PC-3 (cell line): Measurements from ENCODE around the gene PDE3B. TPM values are rescaled to one million over a fixed set of nuclear protein-coding genes. Genes with fewer than 3 reads are reported as not detected.

Source experiments
- ATAC-seq: fragments of 200-7000 bp; cut with Tn5 transposase; 2 replicates; pipeline ENCODE4 v1.9.1; 2020; ENCODE audit warnings: mild to moderate bottlenecking, moderate library complexity
- BruUV-seq: library from RNA; stranded (reverse); fragments of 400-500 nt; replicated peaks from 2 replicates; lab custom pipeline; 2021; lab: Mats Ljungman, UMichigan
- CTCF ChIA-PET: fragments of 300-600 bp; sonication (Branson Sonifier 250); formaldehyde crosslinking; loops from one replicate; lab custom pipeline; 2022; ENCODE audit warnings: antibody characterized with exemption; lab: Charles Lee
- POLR2A ChIA-PET: fragments of 300-600 bp; sonication (Branson Sonifier 250); formaldehyde crosslinking; loops from one replicate; lab custom pipeline; 2022; ENCODE audit warnings: antibody characterized with exemption; ENCODE audit not compliant: unreplicated experiment; lab: Charles Lee
- DNase-seq: peaks from one replicate; pipeline ENCODE4 v3.0.0-alpha.2; 2015
- H2AFZ ChIP-seq: fragments of 300-600 bp; sonication (generic); 2 replicates; pipeline ENCODE4 v1.6.0; 2016; ENCODE audit warnings: antibody characterized with exemption, low read length
- H3F3A ChIP-seq: fragments of 300-600 bp; sonication (generic); one replicate; pipeline ENCODE4 v1.6.0; 2017; ENCODE audit warnings: antibody characterized with exemption, low read length, control low read depth, mild to moderate bottlenecking; ENCODE audit not compliant: unreplicated experiment
- H3K27ac ChIP-seq: fragments of 300-600 bp; sonication (generic); 2 replicates; pipeline ENCODE4 v1.5.1; 2016; ENCODE audit warnings: mild to moderate bottlenecking, low read length
- H3K27me3 ChIP-seq: fragments of 300-600 bp; sonication (generic); 2 replicates; pipeline ENCODE4 v1.6.1; 2016; ENCODE audit warnings: low read length, mixed read lengths
- H3K36me3 ChIP-seq: fragments of 300-600 bp; sonication (generic); 2 replicates; pipeline ENCODE4 v1.6.1; 2016; ENCODE audit warnings: low read depth, mixed run types, low read length, mixed read lengths
- H3K4me1 ChIP-seq: fragments of 300-600 bp; sonication (generic); 2 replicates; pipeline ENCODE4 v1.5.1; 2016; ENCODE audit warnings: low read length; ENCODE audit not compliant: insufficient read depth
- H3K4me2 ChIP-seq: fragments of 300-600 bp; sonication (generic); 2 replicates; pipeline ENCODE4 v1.6.0; 2016; ENCODE audit warnings: low read length
- H3K4me3 ChIP-seq: fragments of 300-600 bp; sonication (generic); 2 replicates; pipeline ENCODE4 v1.5.1; 2016; ENCODE audit warnings: mild to moderate bottlenecking, low read length, mixed read lengths
- H3K79me2 ChIP-seq: fragments of 300-600 bp; sonication (generic); 2 replicates; pipeline ENCODE4 v1.6.1; 2017; ENCODE audit warnings: low read length, mixed read lengths
- H3K9ac ChIP-seq: fragments of 300-600 bp; sonication (generic); 2 replicates; pipeline ENCODE4 v1.6.0; 2016; ENCODE audit warnings: mild to moderate bottlenecking, low read length
- H3K9me2 ChIP-seq: fragments of 300-600 bp; sonication (generic); replicated peaks from 2 replicates; pipeline ENCODE4 v1.6.1; 2016; ENCODE audit warnings: mixed run types, low read length, mixed read lengths
- H3K9me3 ChIP-seq: fragments of 300-600 bp; sonication (generic); 2 replicates; pipeline ENCODE4 v1.6.1; 2016; ENCODE audit warnings: low read length, mixed read lengths
- H4K20me1 ChIP-seq: fragments of 300-600 bp; sonication (generic); 2 replicates; pipeline ENCODE4 v1.6.1; 2016; ENCODE audit warnings: low read length, mixed read lengths
- CTCF ChIP-seq: fragments of 300-600 bp; sonication (generic); conservative IDR thresholded peaks from 2 replicates; pipeline ENCODE4 v1.5.1; 2017; ENCODE audit warnings: antibody characterized with exemption, low read depth, mild to moderate bottlenecking, low read length
- EZH2 ChIP-seq: fragments of 300-600 bp; sonication (generic); IDR thresholded peaks from one replicate; pipeline ENCODE4 v1.6.1; 2017; ENCODE audit warnings: antibody characterized with exemption, mild to moderate bottlenecking, low read length; ENCODE audit not compliant: unreplicated experiment
- EZH2phosphoT487 ChIP-seq: fragments of 300-600 bp; sonication (generic); IDR thresholded peaks from 2 replicates; pipeline ENCODE4 v1.6.1; 2018; ENCODE audit warnings: mild to moderate bottlenecking, antibody characterized with exemption, low read length, borderline replicate concordance
- intact Hi-C: fragments of 100-400 bp; cut with micrococcal nuclease; formaldehyde crosslinking; loops from 2 replicates; pipeline ENCODE4 v1.9.0; 2023
- total RNA-seq: library from RNA; depleted of rRNA; stranded (reverse); fragments of >200 nt; gene quantifications from 2 replicates; pipeline ENCODE4 v1.2.3, GENCODE V29; 2014

Gene PDE3B
- total RNA-seq, 1 experiment from 2014 or later: 0.11 TPM

DNA sequence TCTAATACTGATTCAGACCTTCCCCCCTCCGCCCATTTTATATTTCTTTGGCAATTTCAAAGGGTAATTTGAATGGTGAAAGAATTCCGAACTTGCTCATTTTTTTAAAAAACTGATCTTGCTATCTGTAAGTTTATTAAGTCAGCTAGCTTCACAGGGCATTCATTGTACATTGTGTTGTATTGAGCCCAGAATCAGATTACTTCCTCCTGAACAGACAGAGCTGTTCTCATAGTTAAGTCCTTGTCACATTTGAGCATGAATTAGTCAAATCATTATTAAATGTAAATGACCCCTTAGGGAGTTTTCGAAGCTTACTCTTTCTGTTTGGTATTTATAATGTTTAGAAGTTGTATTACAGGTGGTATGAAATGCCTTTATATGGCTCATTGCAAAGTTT, 214.0 kb downstream of the PDE3B start:
- BruUV-seq: no TSS peak
- Histone ChIP-seq H2AFZ (no peak overlapping the region), H3K9me2 (no peaks in the 10 kb centered on the region), H3K4me3 (no peak overlapping the region), H3K27me3 (peaks cover 21% of the 10 kb centered on the region; the same call in 1 of the 2 replicates), H3K4me1 (no peaks in the 10 kb centered on the region), H3F3A (no peaks in the 10 kb centered on the region), H3K27ac (no peak overlapping the region), H3K79me2 (no peaks in the 10 kb centered on the region), H3K9me3 (no peaks in the 10 kb centered on the region), H3K9ac (no peak overlapping the region), H3K4me2 (no peak overlapping the region), H3K36me3 (no peaks in the 10 kb centered on the region), H4K20me1 (no peaks in the 10 kb centered on the region)
- POLR2A ChIA-PET: no interaction called here
- ATAC-seq: no peak
- no peak for DNase-seq
- no peak for TF ChIP-seq EZH2phosphoT487
- no peak for TF ChIP-seq EZH2
- TF ChIP-seq CTCF: no peak
- CTCF ChIA-PET: no interaction called here
- intact Hi-C loops: no loop called here

DNA sequence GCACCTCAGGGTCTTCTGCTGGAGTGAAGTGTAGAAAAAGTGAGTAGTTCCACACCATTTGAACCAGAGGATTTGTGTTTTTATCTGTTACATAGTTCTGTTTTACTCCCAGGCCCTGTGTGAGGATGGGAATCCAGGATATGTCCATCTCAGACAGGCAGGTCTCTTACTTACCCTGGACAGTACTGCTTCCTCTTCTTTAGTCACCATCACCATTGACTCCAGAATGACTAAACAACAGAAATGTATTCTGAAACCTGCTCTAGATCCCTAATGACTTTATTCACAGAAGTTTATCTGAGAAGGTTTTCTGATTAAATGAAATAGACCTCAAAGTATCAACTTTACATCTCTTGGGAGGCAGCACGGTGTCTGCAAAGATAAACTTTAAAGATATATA, 214.8 kb downstream of the PDE3B start:
- Histone ChIP-seq H3K4me1 (no peaks in the 10 kb centered on the region), H3K27me3 (peaks cover 21% of the 10 kb centered on the region; the same call in 1 of the 2 replicates), H3K9me2 (no peaks in the 10 kb centered on the region), H3K9me3 (no peaks in the 10 kb centered on the region), H3K27ac (no peak overlapping the region), H3F3A (no peaks in the 10 kb centered on the region), H3K4me2 (no peak overlapping the region), H3K36me3 (no peaks in the 10 kb centered on the region), H3K4me3 (no peak overlapping the region), H3K9ac (no peak overlapping the region), H2AFZ (no peak overlapping the region), H3K79me2 (no peaks in the 10 kb centered on the region), H4K20me1 (no peaks in the 10 kb centered on the region)
- no TSS peak for BruUV-seq
- TF ChIP-seq CTCF (no peak), EZH2 (no peak), EZH2phosphoT487 (no peak)
- DNase-seq (no peak), ATAC-seq (no peak)
- ChIA-PET CTCF (no interaction called here), POLR2A (no interaction called here)
- intact Hi-C loops: no loop called here

DNA sequence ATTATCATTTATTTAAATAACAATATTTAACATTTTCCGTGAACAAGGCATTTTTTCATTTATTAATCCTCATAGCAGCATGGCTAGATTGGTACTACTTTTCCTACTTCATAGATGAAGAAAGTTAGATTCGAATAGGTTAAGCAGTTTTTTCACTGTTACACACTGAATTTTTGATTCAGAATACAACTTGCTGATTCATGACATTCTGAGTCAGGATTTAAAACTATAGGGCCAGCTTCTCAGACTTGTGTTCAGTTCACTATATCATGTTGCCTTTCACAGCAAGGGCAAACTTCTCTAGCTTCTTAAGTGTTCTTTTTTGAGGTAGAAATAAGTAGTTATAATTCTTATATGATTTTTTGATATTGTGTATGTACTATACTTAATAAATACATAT, 216.9 kb downstream of the PDE3B start:
- H3K9ac ChIP-seq: no peak overlapping the region
- no peaks in the 10 kb centered on the region for H3F3A ChIP-seq
- no peak overlapping the region for H3K27ac ChIP-seq
- DNase-seq: no peak
- H3K9me2 ChIP-seq: no peaks in the 10 kb centered on the region
- no peak for ATAC-seq
- H3K4me1 ChIP-seq: no peaks in the 10 kb centered on the region
- TF ChIP-seq CTCF: no peak
- TF ChIP-seq EZH2phosphoT487: no peak
- TF ChIP-seq EZH2: no peak
- H3K4me2 ChIP-seq: no peak overlapping the region
- H2AFZ ChIP-seq: no peak overlapping the region
- H3K79me2 ChIP-seq: no peaks in the 10 kb centered on the region
- no peaks in the 10 kb centered on the region for H3K9me3 ChIP-seq
- BruUV-seq: no TSS peak
- no peaks in the 10 kb centered on the region for H4K20me1 ChIP-seq
- CTCF ChIA-PET: no interaction called here
- no peak overlapping the region for H3K4me3 ChIP-seq
- POLR2A ChIA-PET: no interaction called here
- intact Hi-C loops: no loop called here
- peaks cover 18% of the 10 kb centered on the region; the same call in 1 of the 2 replicates for H3K27me3 ChIP-seq
- no peaks in the 10 kb centered on the region for H3K36me3 ChIP-seq
